ENCODE data around the gene MBOAT2. TPM values are rescaled to one million over a fixed set of nuclear protein-coding genes. Genes with fewer than 3 reads are reported as not detected.
"Not testable (repeated sequence)": the region's sequence is repeated elsewhere in the genome, so short reads cannot be mapped to it uniquely, and the experiment has no call there.

Gene MBOAT2
- total RNA-seq, 1 donor from 2014 or later: 6.2 TPM

DNA sequence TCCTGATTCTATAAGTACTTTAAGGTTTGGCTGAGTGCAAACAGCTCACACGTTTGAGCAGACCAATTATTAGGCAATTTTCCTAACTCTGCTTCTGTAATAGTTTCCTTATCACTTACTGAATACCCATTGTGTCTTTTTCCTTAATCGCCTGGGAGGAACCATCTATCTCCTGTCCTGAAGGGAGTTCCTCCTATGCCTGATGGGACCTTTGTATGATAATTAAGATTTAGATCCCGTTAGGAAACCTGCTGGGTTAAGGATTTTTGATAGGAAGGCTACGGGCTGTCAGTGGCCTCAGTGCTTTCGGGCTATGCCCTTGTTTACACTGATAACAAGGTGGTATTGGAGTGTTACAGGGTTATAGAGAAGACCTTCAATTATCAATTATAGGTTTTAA is 106.8 kb downstream of the MBOAT2 start:
- DNase-seq (ENCODE audit: low read depth in 2 of 2): not testable (repeated sequence)

DNA sequence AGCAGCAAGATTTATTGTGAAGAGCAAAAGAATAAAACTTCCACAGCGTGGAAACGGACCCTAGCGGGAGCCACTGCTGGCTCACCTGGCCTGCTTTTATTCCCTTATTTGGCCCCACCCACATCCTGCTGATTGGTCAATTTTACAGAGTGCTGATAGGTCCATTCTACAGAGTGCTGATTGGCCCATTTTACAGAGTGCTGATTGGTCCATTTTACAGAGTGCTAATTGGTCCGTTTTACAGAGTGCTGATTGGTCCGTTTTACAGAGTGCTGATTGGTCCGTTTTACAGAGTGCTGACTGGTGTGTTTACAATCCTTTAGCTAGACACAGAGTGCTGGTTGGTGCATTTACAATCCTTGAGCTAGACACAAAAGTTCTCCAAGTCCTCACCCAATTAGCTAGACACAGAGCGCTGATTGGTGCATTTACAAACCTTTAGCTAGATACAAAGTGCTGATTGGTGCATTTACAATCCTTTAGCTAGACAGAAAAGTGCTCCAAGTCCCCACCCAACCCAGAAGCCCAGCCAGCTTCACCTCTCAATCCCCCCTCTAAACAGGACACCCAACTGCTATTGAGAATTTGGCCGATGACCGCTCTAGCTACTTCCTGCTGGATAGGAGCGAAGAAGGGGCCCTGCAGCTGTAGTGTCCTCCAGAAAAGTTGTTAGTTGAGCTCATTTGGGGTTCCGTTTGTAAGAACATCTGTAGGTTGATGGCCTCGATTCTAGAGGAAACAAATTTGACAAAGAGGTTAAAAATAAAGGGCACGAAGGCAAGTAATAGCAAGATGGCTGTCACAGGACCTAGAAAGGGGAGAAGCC is 108.2 kb downstream of the MBOAT2 start:
- DNase-seq (ENCODE audit: low read depth in 2 of 2): not testable (repeated sequence)

DNA sequence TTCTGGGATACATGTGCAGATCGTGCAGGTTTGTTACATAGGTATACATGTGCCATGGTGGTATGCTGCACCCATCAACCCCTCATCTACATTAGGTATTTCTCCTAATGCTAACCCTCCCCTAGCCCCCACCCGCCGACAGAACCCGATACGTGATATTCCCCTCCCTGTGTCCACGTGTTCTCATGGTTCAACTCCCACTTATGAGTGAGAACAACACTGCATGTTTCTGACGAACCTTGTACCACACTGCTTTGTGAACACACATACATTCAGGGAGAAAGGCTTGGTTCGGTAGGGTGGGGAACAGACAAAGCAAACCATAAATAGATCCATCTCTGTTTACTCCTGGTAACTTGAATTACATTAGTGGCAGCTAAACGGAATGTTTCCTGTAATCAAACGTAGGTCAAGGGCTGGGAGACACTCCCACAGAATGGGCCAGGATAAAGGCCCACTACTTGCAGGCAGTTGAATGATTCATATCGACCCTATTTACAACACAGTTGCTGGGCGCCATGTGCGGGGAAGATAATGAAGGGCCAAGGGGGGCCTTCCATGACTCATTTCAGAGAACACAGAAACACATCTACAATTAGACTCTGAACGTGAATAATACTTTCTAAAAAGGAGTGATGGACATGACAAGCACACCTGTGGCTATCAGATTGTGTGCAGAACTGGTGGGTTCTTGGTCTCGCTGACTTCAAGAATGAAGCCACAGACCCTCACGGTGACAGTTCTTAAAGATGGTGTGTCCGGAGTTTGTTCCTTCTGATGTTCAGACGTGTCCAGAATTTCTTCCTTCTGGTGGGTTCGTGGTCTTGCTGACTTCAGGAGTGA is 109.3 kb downstream of the MBOAT2 start:
- peak in 1 of 2 donors; percentile 63 for DNase-seq (ENCODE audit: low read depth in 2 of 2)

DNA sequence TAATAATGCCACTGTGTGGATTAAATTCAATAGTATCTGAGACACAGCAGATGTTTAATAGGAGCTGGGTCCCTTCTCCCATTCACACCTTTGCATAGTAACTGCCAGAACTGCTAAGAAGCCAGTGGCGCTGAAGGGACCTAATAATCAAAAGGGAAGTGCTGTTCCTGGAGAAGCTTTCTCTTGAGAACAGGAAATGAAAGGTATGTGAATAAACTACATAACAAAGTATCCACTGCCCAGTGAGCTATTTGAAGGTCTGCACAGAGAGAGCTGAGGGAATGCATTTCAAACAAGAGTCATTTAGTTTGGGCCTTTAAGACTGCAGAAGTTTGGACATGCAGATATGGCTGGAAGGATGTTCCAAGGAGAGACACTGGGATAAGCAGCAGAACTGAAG is 110.0 kb downstream of the MBOAT2 start:
- DNase-seq (ENCODE audit: low read depth in 2 of 2): peak in 1 of 2 donors; percentile 14

DNA sequence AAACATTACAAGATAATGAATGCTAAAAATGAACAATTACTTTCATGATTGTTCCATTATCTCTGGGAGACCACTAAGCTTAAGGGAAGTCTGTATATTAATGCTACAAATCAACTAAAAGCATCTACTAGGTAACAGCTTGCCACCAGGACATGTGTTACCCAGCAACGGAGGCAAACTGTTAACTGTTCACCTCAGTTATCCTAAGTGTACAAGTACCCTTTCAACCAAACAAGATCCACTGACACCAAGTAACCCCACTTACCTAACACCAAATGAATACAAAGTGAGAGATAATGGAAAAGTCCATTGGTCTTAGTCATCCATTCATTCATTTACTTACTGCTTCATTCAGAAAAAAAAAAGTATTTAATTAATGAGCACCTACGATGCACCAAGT is 111.4 kb downstream of the MBOAT2 start:
- DNase-seq (ENCODE audit: low read depth in 2 of 2): no peak

DNA sequence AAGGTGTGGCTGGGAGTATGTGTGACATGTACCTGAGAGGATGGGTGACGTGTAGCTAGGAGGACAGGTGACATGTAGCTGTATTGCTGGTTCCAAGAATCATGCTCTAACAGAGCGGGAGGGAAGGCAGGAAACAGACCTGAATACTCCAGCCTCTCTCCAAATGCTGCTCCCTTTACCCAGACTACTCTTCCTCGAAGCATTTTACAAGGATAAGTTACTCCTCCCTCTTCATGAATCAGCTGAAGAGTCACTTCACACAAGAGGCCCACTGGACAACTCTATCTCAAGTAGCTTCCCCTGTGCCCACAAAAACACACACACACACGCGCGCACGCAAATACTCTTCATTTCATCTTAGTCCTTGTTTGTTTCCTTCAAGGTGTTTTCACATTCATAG is 113.5 kb downstream of the MBOAT2 start:
- DNase-seq (ENCODE audit: low read depth in 2 of 2): no peak

DNA sequence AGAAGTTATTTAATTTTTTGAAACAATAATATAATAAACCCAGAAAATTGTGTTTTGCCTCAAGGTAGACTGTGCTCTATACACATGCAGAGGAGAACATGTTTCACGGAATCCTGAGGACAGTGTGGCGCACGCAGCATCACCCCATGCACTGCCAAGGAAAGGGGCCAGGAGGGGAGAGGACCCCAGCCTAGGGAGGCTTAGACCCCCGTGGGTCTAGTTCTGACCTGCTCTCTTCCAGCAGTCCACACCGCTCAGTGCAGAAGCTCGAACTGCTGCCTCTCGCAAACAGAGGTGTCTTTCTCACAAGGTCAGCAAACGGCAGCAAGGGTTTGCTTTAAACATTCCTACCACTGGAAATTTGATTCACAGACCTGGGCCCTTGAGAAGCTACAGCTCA is 114.5 kb downstream of the MBOAT2 start:
- no peak for DNase-seq (ENCODE audit: low read depth in 2 of 2)

DNA sequence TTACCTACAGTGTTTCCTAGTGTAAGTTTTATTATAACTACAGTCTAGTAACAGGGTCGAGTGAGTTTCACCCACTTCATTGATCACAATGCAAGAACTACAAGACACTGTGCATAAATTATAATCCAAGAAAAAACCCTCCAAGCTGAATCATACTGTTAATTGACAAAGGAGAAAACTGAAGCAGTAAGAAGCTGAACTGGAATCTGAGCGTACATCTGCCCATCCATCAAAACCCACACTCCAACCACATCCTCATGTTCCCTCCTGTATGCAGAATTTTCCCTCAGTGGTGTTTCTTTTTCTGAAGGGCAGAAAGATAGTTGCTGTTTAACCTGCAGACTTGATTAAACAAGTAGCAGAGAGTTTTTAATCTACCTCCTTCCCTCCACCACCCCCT is 116.6 kb downstream of the MBOAT2 start:
- no peak for DNase-seq (ENCODE audit: low read depth in 2 of 2)

DNA sequence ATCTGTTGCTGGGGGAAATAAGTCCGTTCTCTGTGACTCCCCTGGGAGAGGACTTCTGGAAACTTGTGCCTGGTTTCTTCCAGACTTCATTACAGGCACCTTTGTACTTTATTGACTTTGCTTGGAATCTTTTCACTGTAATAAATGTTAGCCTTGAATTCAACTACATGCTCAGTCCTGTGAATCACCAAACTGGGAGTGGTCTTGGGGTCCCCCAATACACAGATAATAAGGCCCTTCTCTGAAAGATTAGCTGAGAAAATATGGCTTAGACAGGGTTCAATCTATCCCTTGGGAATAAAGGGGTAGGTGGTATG is 117.3 kb downstream of the MBOAT2 start:
- DNase-seq (ENCODE audit: low read depth in 2 of 2): no peak

DNA sequence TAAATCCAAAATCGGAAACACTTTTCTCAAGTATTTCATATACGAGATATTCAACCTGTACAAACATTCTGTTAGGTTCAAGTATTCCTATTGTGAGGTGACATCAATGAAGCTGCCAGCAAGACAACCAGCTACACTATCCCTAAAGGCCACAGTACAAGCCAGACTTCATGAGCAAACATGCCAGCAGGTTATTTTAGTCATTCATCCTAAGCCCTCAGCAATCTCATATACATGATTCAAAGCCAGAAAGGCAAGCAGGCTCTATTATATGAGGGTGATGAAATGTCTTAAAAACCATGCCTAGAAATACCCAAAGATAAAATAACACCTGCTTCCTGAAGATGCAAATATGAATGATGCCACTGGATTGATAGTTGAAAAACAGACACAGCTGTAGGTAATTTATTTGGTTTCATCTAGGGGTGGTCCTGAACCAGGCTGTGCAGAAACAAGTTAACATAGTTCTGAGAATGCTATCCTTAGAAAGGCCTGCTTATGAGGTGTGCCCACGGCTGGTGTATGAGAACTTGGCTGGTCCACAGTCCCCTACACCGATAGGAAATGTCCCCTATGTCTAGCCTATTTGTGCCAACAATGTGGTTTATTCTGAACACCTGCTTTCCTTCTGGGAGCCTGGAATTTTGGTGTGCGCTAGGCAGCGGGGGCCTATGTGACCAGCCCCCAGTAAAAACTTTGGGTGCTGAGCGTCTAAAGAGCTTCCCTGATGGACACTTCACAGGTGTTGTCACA is 117.9 kb downstream of the MBOAT2 start:
- DNase-seq (ENCODE audit: low read depth in 2 of 2): no peak

DNA sequence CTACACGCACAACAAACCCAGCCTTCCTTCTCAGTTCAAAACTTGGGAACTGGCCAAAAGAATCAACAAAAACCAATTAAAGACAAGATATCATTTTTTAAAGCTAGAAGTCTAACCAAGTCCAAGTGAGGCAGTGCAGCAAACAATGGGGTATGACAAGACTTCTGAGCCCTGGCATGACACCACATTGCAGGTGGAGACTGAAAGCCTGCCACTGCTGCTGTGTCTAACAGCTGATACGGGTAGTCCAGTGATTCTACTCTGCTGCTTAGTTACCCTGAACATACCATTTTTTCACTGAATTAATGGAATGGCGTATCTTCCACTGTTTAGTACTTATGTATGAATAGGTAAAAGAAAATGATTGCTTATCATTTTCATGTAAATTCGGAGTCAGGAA is 118.7 kb downstream of the MBOAT2 start:
- no peak for DNase-seq (ENCODE audit: low read depth in 2 of 2)

DNA sequence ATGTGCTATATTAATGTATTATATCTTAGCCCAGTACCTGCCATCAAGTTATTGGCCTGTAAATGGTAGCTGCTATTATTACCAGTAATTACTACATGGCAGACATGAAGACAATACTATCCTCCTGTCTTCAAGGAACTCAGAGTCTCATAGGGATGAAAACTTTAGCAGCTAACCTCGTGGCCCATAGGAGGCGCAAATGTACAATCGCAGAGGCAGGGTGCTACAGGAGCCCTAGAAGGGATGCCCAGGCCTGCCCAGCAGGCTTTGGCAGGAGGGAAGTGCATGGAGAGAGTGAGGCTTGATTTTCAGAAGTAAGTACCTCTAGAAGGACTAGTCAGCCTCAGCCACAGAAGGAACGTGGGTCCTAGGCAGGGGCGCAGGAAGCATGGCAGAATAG is 121.4 kb downstream of the MBOAT2 start:
- DNase-seq (ENCODE audit: low read depth in 2 of 2): peak in 1 of 2 donors; percentile 55

DNA sequence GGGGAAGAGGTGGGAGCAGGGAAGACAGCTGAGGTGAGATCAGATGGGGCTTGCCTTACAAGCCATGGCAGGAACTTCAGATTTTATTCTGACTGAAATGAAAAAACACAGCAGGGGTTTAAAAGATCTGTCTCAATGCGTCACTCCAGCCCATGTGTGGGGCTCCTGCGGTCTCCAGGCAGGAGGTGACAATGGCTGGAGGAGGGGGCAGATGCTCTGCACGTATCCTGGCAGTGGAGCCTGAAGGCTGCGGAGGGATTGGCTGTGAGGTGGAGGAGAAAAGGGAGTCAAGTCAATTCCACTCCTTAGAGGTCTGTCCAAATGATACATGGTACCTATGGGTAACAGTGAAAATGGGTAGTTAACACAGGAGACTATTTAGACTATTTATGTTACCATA is 125.6 kb downstream of the MBOAT2 start:
- DNase-seq (ENCODE audit: low read depth in 2 of 2): no peak

DNA sequence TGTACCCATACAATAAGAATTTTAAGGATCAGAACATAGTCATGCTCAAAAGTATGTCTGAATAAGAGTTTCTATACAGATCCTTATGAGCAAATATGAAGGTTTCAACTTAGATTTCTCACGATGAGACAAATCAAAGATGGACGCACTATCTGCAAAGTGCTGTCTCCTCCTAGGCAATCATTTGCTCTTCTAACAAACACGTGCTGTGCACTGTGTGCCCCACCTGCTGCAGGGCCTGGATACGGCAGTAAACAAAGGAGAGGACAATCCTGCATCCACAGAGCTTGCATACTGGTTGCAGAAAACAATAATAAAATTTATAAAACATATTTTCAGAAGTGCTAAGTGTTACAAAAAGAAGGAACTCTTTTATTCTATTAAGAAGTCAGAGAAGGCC is 126.2 kb downstream of the MBOAT2 start:
- DNase-seq (ENCODE audit: low read depth in 2 of 2): no peak

DNA sequence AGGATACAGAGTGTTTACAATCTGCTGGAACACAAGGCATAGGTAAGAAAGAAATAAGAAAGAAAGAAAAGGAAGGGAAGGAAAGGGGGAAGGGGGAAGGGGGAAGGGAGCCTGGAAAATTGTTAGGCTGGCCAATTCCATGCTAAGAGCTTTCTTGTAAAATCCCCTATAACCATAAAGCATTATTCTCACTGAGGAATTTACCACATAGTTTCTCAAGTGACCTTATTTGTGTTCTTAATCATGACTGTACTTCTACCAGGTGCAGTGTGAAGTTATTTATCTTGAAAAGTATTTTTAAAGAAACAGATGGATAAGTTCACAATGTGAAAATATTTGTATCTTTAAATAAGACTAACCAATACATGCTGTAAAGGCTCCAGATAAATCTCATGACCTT is 126.9 kb downstream of the MBOAT2 start:
- DNase-seq (ENCODE audit: low read depth in 2 of 2): no peak

DNA sequence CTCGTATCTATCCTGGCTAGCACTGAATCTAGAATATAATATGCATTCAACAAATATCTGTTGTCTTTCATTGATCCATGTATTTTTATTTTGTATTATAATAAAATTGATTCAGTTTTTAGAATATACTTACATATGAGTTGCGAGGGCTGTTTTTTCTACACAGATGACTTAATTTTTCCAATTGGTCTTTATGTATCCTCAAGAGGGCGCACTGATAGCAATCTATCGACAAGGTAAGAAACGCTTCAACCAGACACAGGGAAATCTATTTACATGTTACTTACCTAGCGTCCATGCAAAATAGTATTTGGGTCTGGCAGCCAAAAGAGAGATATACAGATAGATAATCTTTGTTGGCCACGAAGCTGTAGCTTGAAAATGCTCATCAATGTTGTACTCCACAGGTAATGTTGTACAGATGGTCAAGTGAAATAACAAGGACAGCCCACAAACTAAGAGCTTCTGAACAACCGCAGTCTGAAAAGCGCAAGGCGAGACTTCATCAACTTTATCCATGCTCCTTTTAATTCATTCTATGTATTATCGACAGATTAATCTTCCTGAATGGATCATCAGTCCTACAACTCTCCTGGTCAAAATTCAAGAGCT is 130.6 kb downstream of the MBOAT2 start:
- DNase-seq (ENCODE audit: low read depth in 2 of 2): peak; percentile 74 to 79

DNA sequence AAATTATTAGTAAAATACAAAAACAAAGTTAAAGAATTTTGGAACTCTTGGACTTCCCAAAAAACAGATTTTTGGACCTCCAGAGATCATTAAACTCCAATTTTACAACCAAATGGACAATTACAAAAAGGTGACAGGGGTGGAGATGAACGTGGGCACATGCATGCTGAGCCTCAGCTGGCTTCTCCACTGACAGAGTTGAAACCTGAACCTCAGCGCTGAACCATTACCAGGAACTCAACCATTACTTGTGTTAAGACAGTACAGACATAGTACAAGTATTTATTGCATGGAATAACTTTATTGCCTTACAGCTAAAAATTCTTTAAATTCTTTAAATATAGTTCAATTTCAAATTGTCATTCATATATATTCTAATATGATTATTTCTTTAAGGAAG is 133.0 kb downstream of the MBOAT2 start:
- no peak for DNase-seq (ENCODE audit: low read depth in 2 of 2)

DNA sequence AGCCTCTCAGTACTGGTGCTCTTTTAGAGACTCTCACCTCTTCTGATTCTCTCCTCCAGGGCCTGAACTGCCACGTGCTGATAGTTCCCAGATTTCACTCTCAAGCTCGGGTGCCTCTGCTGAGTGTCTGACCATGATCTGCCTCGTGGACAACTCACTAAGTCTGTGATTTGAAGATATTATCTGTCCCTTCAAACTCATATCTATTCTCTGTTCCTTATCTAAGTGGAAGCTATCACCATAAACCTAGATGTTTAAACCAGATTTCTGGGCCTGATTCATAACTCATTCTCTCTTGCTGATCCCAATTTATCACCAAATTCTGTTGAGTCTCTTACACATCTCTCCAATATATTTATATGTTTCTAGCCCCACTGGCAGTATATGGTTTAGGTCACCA is 136.1 kb downstream of the MBOAT2 start:
- DNase-seq (ENCODE audit: low read depth in 2 of 2): no peak

DNA sequence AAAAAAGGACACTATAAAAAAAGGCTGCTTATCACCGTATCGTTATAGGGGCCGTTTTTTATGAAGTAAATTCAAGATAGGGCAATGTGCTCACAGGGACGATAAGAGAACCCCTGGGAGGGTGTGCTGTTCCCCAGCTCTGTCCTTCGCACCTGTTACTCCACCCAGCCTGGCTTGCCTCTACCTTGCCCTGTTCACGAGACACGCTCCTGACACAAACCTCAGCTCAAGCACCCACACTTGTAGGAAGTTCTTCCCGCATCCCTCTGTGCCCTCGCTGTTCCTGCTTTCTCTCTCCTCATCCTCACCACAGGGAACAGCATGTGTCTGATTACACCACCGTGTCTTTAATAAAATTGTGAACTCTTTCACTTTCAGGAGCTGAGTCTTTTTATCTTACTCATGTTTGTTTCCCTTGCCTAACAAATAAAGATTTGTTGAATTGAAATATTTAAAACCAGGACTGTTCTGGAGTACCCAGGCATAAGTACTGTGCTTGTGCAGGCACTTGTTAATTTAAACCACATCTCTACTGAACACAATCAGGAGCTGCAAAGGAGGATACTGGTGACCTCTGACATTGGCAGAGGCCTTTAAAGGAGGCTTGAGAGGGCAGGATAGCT is 140.0 kb downstream of the MBOAT2 start:
- DNase-seq (ENCODE audit: low read depth in 2 of 2): no peak

DNA sequence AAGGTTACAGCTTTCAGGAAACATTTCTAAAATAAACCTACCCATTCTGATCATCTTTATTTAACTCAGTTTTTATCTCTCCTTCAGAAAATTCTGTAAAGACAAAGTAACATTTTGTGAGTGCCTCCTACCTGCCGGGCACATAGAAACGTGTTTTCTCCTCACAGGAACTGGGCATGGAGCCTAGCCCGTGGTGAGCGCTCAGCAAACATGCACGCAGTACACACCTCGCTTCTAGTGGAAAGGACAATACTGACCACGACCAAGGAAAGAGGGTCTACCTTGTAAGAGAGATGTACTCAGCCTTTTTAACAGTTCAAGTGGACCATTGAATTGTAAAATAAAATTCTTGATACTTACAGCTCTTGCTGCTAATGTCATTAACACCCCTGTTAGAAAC is 141.3 kb downstream of the MBOAT2 start:
- DNase-seq (ENCODE audit: low read depth in 2 of 2): no peak

DNA sequence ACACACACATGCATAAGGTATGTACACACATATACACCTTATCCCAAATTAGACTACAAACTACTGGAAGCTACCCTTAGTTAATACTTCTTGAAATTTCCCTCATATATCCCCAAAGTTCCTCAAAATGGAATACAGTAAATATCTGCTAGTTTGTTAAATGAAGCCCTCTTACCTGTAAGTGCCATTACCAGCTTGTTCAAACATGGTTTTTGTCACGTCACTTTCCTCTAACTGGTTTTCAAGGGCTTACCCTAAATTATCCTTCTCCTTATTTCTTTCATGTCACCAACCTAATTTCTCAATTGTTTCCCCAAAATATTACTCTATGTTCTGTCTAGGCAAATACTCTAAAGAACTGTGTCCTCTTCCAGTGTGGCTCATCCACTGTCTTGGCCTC is 141.7 kb downstream of the MBOAT2 start:
- DNase-seq (ENCODE audit: low read depth in 2 of 2): no peak
